ENCODE data around the gene RAPGEF4.

The RAPGEF4 gene

DNA sequence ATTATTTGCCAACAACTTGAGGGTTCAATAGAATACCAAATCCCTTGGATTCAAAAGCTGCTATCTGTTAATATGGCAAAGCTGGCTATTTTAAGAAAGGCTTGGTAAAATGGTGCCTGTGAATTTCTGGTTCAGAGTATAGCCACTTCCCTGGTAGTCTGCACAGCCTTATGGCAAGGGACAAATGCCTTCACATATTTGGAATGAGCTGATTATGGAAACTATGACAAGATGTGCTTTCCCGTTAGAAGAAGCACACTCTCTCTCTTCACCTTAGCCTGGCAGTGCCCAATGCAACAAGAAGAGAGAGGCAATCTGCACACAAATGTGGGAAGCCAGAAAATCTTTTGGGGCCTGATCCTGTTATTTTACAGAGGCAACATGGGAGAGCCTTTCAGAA lies 292.5 kb downstream of the RAPGEF4 start:
- H3K27me3 ChIP-seq (ENCODE audit: insufficient read depth, low read length), result no peaks in the 10 kb centered on the region
- no peak overlapping the region for H2BK5ac ChIP-seq (ENCODE audit: low read depth, low read length, poor library complexity)
- H2BK120ac ChIP-seq (ENCODE audit: insufficient read depth, low read length, poor library complexity), result no peak overlapping the region
- H4K91ac ChIP-seq (ENCODE audit: low read depth, low read length), result no peak overlapping the region
- H3K79me2 ChIP-seq (ENCODE audit: control insufficient read depth, insufficient read depth, low read length, poor library complexity), result no peaks in the 10 kb centered on the region
- no peak overlapping the region for H2AK5ac ChIP-seq (ENCODE audit: low read length)
- no peak overlapping the region for H4K8ac ChIP-seq (ENCODE audit: low read depth, low read length)
- no peak for DNase-seq
- H4K12ac ChIP-seq (ENCODE audit: low read depth, low read length), result no peak overlapping the region
- H3K4ac ChIP-seq (ENCODE audit: low read depth, low read length), result no peak overlapping the region
- no peak overlapping the region for H3K14ac ChIP-seq (ENCODE audit: low read length)
- no peaks in the 10 kb centered on the region for H3K36me3 ChIP-seq (ENCODE audit: control insufficient read depth in 1 of 2, insufficient read depth in 2 of 2, low read length in 2 of 2)
- H3K79me1 ChIP-seq (ENCODE audit: low read length), result no peaks in the 10 kb centered on the region
- no peaks in the 10 kb centered on the region for H3K4me1 ChIP-seq (ENCODE audit: control insufficient read depth in 1 of 2, insufficient read depth in 2 of 2, low read length in 2 of 2)
- H3K9me3 ChIP-seq (ENCODE audit: insufficient read depth, low read depth, low read length), result no peaks in the 10 kb centered on the region
- no CpG with 5 or more reads among the region's 1 CpG for WGBS (ENCODE audit: extremely low coverage, insufficient coverage, insufficient read length)
- H3K23ac ChIP-seq (ENCODE audit: low read length), result no peak overlapping the region
- no peak overlapping the region for H3K4me2 ChIP-seq (ENCODE audit: low read length)
- H3K18ac ChIP-seq (ENCODE audit: low read length), result no peak overlapping the region
- H2AFZ ChIP-seq (ENCODE audit: insufficient read depth, low read length, poor library complexity), result no peak overlapping the region
- no peak overlapping the region for H3K27ac ChIP-seq (ENCODE audit: low read depth, low read length)
- no peak overlapping the region for H2BK12ac ChIP-seq (ENCODE audit: low read length)
- no peak overlapping the region for H3K9ac ChIP-seq (ENCODE audit: low read length)
- H3K4me3 ChIP-seq (ENCODE audit: low read depth, low read length), result no peak overlapping the region

DNA sequence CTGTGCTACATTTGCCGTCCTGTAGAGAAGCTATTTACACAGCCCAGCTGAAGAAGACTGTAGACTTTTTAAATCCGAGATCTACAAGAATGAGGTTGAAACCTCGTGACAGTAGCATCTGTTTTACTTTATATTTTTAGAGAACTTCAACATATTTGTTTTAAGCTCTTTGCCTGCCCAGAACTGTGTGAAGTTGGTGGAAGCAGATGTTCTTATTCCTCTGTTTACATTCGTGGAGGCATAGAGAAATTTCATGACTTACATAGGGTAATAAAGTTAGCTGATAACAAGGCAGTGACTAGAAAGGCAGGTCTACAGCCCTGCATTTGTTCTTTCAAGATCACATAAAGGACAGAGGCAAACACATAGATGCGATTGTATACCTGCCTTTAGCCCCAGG lies 293.0 kb downstream of the RAPGEF4 start:
- no peak for DNase-seq
- no peak overlapping the region for H3K14ac ChIP-seq (ENCODE audit: low read length)
- H2AK5ac ChIP-seq (ENCODE audit: low read length), result no peak overlapping the region
- no peak overlapping the region for H3K4me3 ChIP-seq (ENCODE audit: low read depth, low read length)
- WGBS (ENCODE audit: extremely low coverage, insufficient coverage, insufficient read length), result no CpG with 5 or more reads among the region's 5 CpGs
- no peaks in the 10 kb centered on the region for H3K4me1 ChIP-seq (ENCODE audit: control insufficient read depth in 1 of 2, insufficient read depth in 2 of 2, low read length in 2 of 2)
- H2BK120ac ChIP-seq (ENCODE audit: insufficient read depth, low read length, poor library complexity), result no peak overlapping the region
- H4K12ac ChIP-seq (ENCODE audit: low read depth, low read length), result no peak overlapping the region
- no peak overlapping the region for H3K18ac ChIP-seq (ENCODE audit: low read length)
- H2AFZ ChIP-seq (ENCODE audit: insufficient read depth, low read length, poor library complexity), result no peak overlapping the region
- H3K4me2 ChIP-seq (ENCODE audit: low read length), result no peak overlapping the region
- no peak overlapping the region for H3K4ac ChIP-seq (ENCODE audit: low read depth, low read length)
- no peaks in the 10 kb centered on the region for H3K36me3 ChIP-seq (ENCODE audit: control insufficient read depth in 1 of 2, insufficient read depth in 2 of 2, low read length in 2 of 2)
- no peaks in the 10 kb centered on the region for H3K79me1 ChIP-seq (ENCODE audit: low read length)
- H2BK12ac ChIP-seq (ENCODE audit: low read length), result no peak overlapping the region
- no peak overlapping the region for H4K91ac ChIP-seq (ENCODE audit: low read depth, low read length)
- no peak overlapping the region for H4K8ac ChIP-seq (ENCODE audit: low read depth, low read length)
- no peak overlapping the region for H3K23ac ChIP-seq (ENCODE audit: low read length)
- H3K27me3 ChIP-seq (ENCODE audit: insufficient read depth, low read length), result no peaks in the 10 kb centered on the region
- H3K9ac ChIP-seq (ENCODE audit: low read length), result no peak overlapping the region
- no peak overlapping the region for H2BK5ac ChIP-seq (ENCODE audit: low read depth, low read length, poor library complexity)
- H3K9me3 ChIP-seq (ENCODE audit: insufficient read depth, low read depth, low read length), result no peaks in the 10 kb centered on the region
- no peak overlapping the region for H3K27ac ChIP-seq (ENCODE audit: low read depth, low read length)
- no peaks in the 10 kb centered on the region for H3K79me2 ChIP-seq (ENCODE audit: control insufficient read depth, insufficient read depth, low read length, poor library complexity)

DNA sequence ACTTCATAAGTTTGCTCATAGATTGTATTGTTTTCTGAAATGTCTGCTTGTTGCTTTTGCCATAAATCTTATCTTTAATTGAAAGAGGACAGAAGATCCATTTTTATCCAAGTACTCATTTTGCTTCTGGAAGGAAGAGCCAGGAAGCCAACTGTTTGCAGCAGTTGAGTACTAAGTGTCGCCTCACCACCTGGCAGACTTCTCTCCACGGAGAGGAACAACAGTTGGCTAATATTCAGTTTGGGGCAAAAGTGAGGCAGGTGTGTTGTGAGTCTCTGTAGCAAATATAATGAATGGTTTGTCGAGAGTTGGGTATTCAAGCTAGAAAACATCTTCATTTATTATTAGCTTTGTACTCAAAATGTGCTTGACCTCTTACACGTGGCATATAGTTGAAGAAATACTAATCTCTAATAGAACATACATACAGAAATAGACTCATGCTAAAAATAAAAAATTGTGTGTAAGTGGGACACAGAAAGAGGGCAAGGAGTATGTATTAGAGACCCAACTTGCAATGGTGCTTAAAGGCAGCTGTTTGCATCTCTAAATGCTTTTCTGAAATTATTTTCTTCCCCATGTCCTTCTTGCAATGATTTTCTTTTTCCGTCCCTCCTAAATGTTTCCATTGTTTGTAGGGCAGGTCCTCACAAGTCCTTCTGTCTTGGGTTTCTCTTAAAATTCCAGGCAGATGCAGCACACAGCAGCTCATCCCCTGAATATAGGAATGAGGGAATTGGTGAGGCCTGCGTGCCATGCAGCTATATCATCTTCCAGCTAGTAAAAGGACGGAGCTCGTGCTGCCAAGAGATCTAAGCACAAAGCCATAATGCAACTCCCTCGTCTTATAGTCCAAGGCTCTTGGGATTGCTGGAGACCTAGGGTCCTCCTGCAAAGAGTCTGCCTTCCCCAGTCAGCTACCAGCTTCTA lies 295.2 kb downstream of the RAPGEF4 start:
- no peak overlapping the region for H3K4me3 ChIP-seq (ENCODE audit: low read depth, low read length)
- no peak overlapping the region for H2AK5ac ChIP-seq (ENCODE audit: low read length)
- H3K27ac ChIP-seq (ENCODE audit: low read depth, low read length), result no peak overlapping the region
- no peak overlapping the region for H3K14ac ChIP-seq (ENCODE audit: low read length)
- H3K9me3 ChIP-seq (ENCODE audit: insufficient read depth, low read depth, low read length), result no peaks in the 10 kb centered on the region
- no peak overlapping the region for H2BK12ac ChIP-seq (ENCODE audit: low read length)
- no peaks in the 10 kb centered on the region for H3K79me1 ChIP-seq (ENCODE audit: low read length)
- H2BK5ac ChIP-seq (ENCODE audit: low read depth, low read length, poor library complexity), result no peak overlapping the region
- no peak overlapping the region for H4K8ac ChIP-seq (ENCODE audit: low read depth, low read length)
- no peak overlapping the region for H4K12ac ChIP-seq (ENCODE audit: low read depth, low read length)
- no peak overlapping the region for H3K4ac ChIP-seq (ENCODE audit: low read depth, low read length)
- no peaks in the 10 kb centered on the region for H3K79me2 ChIP-seq (ENCODE audit: control insufficient read depth, insufficient read depth, low read length, poor library complexity)
- no peak overlapping the region for H3K4me2 ChIP-seq (ENCODE audit: low read length)
- H4K91ac ChIP-seq (ENCODE audit: low read depth, low read length), result no peak overlapping the region
- WGBS (ENCODE audit: extremely low coverage, insufficient coverage, insufficient read length), result no CpG with 5 or more reads among the region's 9 CpGs
- H3K4me1 ChIP-seq (ENCODE audit: control insufficient read depth in 1 of 2, insufficient read depth in 2 of 2, low read length in 2 of 2), result no peaks in the 10 kb centered on the region
- no peak overlapping the region for H3K9ac ChIP-seq (ENCODE audit: low read length)
- no peaks in the 10 kb centered on the region for H3K36me3 ChIP-seq (ENCODE audit: control insufficient read depth in 1 of 2, insufficient read depth in 2 of 2, low read length in 2 of 2)
- no peak overlapping the region for H2AFZ ChIP-seq (ENCODE audit: insufficient read depth, low read length, poor library complexity)
- no peak overlapping the region for H3K23ac ChIP-seq (ENCODE audit: low read length)
- no peak overlapping the region for H3K18ac ChIP-seq (ENCODE audit: low read length)
- H2BK120ac ChIP-seq (ENCODE audit: insufficient read depth, low read length, poor library complexity), result no peak overlapping the region
- no peaks in the 10 kb centered on the region for H3K27me3 ChIP-seq (ENCODE audit: insufficient read depth, low read length)
- no peak for DNase-seq

DNA sequence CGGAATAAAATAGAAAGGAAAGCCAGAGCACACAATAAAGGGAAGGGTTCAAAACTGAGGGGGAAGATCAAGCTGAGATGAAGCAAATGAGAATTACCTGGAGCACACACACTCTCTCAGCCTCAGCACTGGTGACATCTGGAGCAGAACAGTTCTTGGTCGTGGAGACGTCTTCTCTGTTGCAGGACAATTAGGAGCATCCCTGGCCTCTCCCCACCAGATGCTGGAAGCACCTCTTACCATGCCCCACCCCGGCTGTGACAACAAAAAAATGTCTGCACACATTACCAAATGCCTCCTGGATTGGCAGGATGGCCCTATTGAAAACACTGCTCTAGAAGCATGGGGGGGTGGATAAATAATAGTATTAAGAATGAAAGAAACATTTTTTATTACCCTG lies 296.4 kb downstream of the RAPGEF4 start:
- no peak overlapping the region for H2AFZ ChIP-seq (ENCODE audit: insufficient read depth, low read length, poor library complexity)
- H3K14ac ChIP-seq (ENCODE audit: low read length), result no peak overlapping the region
- H3K18ac ChIP-seq (ENCODE audit: low read length), result no peak overlapping the region
- H2AK5ac ChIP-seq (ENCODE audit: low read length), result no peak overlapping the region
- no peak overlapping the region for H3K4me2 ChIP-seq (ENCODE audit: low read length)
- H3K79me2 ChIP-seq (ENCODE audit: control insufficient read depth, insufficient read depth, low read length, poor library complexity), result no peaks in the 10 kb centered on the region
- no peak overlapping the region for H3K4ac ChIP-seq (ENCODE audit: low read depth, low read length)
- H3K27ac ChIP-seq (ENCODE audit: low read depth, low read length), result no peak overlapping the region
- H3K9me3 ChIP-seq (ENCODE audit: insufficient read depth, low read depth, low read length), result no peaks in the 10 kb centered on the region
- H3K4me3 ChIP-seq (ENCODE audit: low read depth, low read length), result no peak overlapping the region
- no peak overlapping the region for H4K12ac ChIP-seq (ENCODE audit: low read depth, low read length)
- H3K27me3 ChIP-seq (ENCODE audit: insufficient read depth, low read length), result no peaks in the 10 kb centered on the region
- no peak overlapping the region for H2BK5ac ChIP-seq (ENCODE audit: low read depth, low read length, poor library complexity)
- H4K91ac ChIP-seq (ENCODE audit: low read depth, low read length), result no peak overlapping the region
- H4K8ac ChIP-seq (ENCODE audit: low read depth, low read length), result no peak overlapping the region
- H3K9ac ChIP-seq (ENCODE audit: low read length), result no peak overlapping the region
- no peak for DNase-seq
- no peaks in the 10 kb centered on the region for H3K79me1 ChIP-seq (ENCODE audit: low read length)
- H2BK120ac ChIP-seq (ENCODE audit: insufficient read depth, low read length, poor library complexity), result no peak overlapping the region
- H3K36me3 ChIP-seq (ENCODE audit: control insufficient read depth in 1 of 2, insufficient read depth in 2 of 2, low read length in 2 of 2), result no peaks in the 10 kb centered on the region
- no peak overlapping the region for H2BK12ac ChIP-seq (ENCODE audit: low read length)
- no peaks in the 10 kb centered on the region for H3K4me1 ChIP-seq (ENCODE audit: control insufficient read depth in 1 of 2, insufficient read depth in 2 of 2, low read length in 2 of 2)
- no peak overlapping the region for H3K23ac ChIP-seq (ENCODE audit: low read length)
- WGBS (ENCODE audit: extremely low coverage, insufficient coverage, insufficient read length), result no CpG with 5 or more reads among the region's 4 CpGs

Data from trophoblast cell (in vitro differentiated cells and primary cell).